Trophoblast cell (in vitro differentiated cells and primary cell): ENCODE results near the gene DNAJC8.

ENCODE experiments used
- DNase-seq, 2 donors: peaks; one replicate each; pipeline ENCODE4 v3.0.0-alpha.2; 2016
- H2AFZ ChIP-seq: 2 replicates; pipeline ENCODE4 v1.6.1; 2013; ENCODE audit warnings: low read length, moderate library complexity, mild to moderate bottlenecking; ENCODE audit not compliant: insufficient read depth, poor library complexity
- H2AK5ac ChIP-seq: 2 replicates; pipeline ENCODE4 v1.6.1; 2013; ENCODE audit warnings: mild to moderate bottlenecking, low read length
- H2BK120ac ChIP-seq: 2 replicates; pipeline ENCODE4 v1.6.1; 2013; ENCODE audit warnings: low read length, mild to moderate bottlenecking, moderate library complexity; ENCODE audit not compliant: insufficient read depth, poor library complexity
- H2BK12ac ChIP-seq: 2 replicates; pipeline ENCODE4 v1.6.1; 2013; ENCODE audit warnings: mild to moderate bottlenecking, low read length, moderate library complexity
- H2BK5ac ChIP-seq: 2 replicates; pipeline ENCODE4 v1.6.1; 2013; ENCODE audit warnings: low read length, low read depth, moderate library complexity, mild to moderate bottlenecking; ENCODE audit not compliant: poor library complexity
- H3K14ac ChIP-seq: 2 replicates; pipeline ENCODE4 v1.6.1; 2013; ENCODE audit warnings: mild to moderate bottlenecking, low read length
- H3K18ac ChIP-seq: 2 replicates; pipeline ENCODE4 v1.6.1; 2013; ENCODE audit warnings: mild to moderate bottlenecking, low read length
- H3K23ac ChIP-seq: 2 replicates; pipeline ENCODE4 v1.6.1; 2013; ENCODE audit warnings: low read length
- H3K27ac ChIP-seq: 2 replicates; pipeline ENCODE4 v1.5.1; 2013; ENCODE audit warnings: low read depth, mild to moderate bottlenecking, inconsistent platforms, low read length, moderate library complexity
- H3K27me3 ChIP-seq: 2 replicates; pipeline ENCODE4 v1.6.1; 2013; ENCODE audit warnings: inconsistent platforms, mild to moderate bottlenecking, low read length, moderate library complexity; ENCODE audit not compliant: insufficient read depth
- H3K36me3 ChIP-seq, 2 experiments: 1 replicate in 1 of 2; 2 replicates in 1 of 2; pipeline ENCODE4 v1.6.1; 2013; ENCODE audit warnings: low read length in 2 of 2, mild to moderate bottlenecking in 2 of 2, moderate library complexity in 1 of 2; ENCODE audit not compliant: insufficient read depth in 2 of 2, control insufficient read depth in 1 of 2
- H3K4ac ChIP-seq: 2 replicates; pipeline ENCODE4 v1.6.1; 2013; ENCODE audit warnings: low read depth, mild to moderate bottlenecking, low read length, moderate library complexity
- H3K4me1 ChIP-seq, 2 experiments: 1 replicate in 1 of 2; 2 replicates in 1 of 2; pipeline ENCODE4 v1.6.1; 2013; ENCODE audit warnings: low read length in 2 of 2, mild to moderate bottlenecking in 2 of 2, moderate library complexity in 1 of 2; ENCODE audit not compliant: insufficient read depth in 2 of 2, control insufficient read depth in 1 of 2
- H3K4me2 ChIP-seq: 2 replicates; pipeline ENCODE4 v1.6.1; 2013; ENCODE audit warnings: inconsistent platforms, mild to moderate bottlenecking, low read length, moderate library complexity
- H3K4me3 ChIP-seq: 2 replicates; pipeline ENCODE4 v1.5.1; 2013; ENCODE audit warnings: mild to moderate bottlenecking, low read depth, low read length, inconsistent platforms
- H3K79me1 ChIP-seq: one replicate; pipeline ENCODE4 v1.6.1; 2013; ENCODE audit warnings: low read length
- H3K79me2 ChIP-seq: 2 replicates; pipeline ENCODE4 v1.6.1; 2013; ENCODE audit warnings: low read length, mild to moderate bottlenecking; ENCODE audit not compliant: control insufficient read depth, insufficient read depth, poor library complexity
- H3K9ac ChIP-seq: 2 replicates; pipeline ENCODE4 v1.6.1; 2013; ENCODE audit warnings: mild to moderate bottlenecking, low read length
- H3K9me3 ChIP-seq: 2 replicates; pipeline ENCODE4 v1.6.1; 2013; ENCODE audit warnings: low read depth, mild to moderate bottlenecking, control low read depth, inconsistent platforms, low read length; ENCODE audit not compliant: insufficient read depth
- H4K12ac ChIP-seq: 2 replicates; pipeline ENCODE4 v1.6.1; 2013; ENCODE audit warnings: low read depth, mild to moderate bottlenecking, low read length, moderate library complexity
- H4K8ac ChIP-seq: 2 replicates; pipeline ENCODE4 v1.6.1; 2013; ENCODE audit warnings: low read depth, mild to moderate bottlenecking, low read length, moderate library complexity
- H4K91ac ChIP-seq: one replicate; pipeline ENCODE4 v1.6.1; 2013; ENCODE audit warnings: low read depth, mild to moderate bottlenecking, low read length, moderate library complexity
- WGBS: extraction: QIAGEN DNeasy Blood & Tissue Kit; methylation state at CpG from one replicate; pipeline ENCODE4 v1.1.7; 2013; ENCODE audit warnings: missing lambda C conversion rate; ENCODE audit not compliant: insufficient read length, insufficient coverage; ENCODE audit errors: extremely low coverage; 5-methylcytosine and 5-hydroxymethylcytosine counted together

The DNAJC8 gene

DNA sequence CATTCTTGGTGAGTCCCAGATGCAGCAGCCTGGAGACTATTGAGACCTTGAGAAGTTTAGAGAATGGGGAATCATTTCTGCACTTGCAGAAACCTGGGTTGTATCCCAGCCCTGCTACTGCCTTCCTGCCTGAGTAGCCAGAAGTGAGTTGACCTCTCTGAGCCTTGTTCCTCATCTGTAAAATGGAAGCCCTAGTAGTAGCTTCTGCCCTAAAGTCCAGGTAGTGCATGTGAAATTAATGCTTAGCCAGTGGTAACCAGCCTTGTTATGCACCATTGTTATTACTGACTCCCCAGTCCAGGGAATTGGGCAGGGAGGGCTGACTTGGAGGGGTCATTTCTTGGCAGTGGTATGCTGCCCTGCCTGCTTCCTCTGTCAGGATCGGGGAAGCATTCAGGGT is 32.1 kb upstream of the DNAJC8 start:
- peak overlapping the region; percentile 72 for H3K4ac ChIP-seq

DNA sequence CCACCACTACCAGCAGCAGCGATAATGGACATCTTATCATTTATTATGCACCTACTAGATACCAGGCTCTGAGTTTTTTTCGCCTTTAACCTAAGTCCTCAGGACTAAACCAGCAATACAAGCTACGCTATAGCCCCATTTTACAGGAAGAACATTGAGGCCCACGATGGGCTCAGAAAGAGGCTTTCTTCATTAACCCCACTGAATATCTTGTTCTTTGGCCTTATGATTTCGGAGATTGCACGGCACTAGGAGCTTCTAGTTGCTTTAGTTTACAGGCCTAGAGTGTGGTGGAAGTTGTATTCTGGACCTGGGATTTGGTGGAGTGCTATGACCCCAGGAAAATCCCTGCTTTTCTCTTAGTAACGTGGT is 28.0 kb upstream of the DNAJC8 start:
- H2AFZ ChIP-seq, result no peak overlapping the region
- no CpG with 5 or more reads among the region's 7 CpGs for WGBS
- H3K23ac ChIP-seq, result no peak overlapping the region
- no peak overlapping the region for H4K12ac ChIP-seq
- H2BK120ac ChIP-seq, result no peak overlapping the region
- peaks cover 5 to 20% of the 10 kb centered on the region in 2 experiments for H3K4me1 ChIP-seq
- H3K4me3 ChIP-seq, result peak overlapping the region; percentile 85
- no peak overlapping the region for H3K9ac ChIP-seq
- no peak overlapping the region for H2BK5ac ChIP-seq
- no peak overlapping the region for H2AK5ac ChIP-seq
- no peaks in the 10 kb centered on the region for H3K9me3 ChIP-seq
- H3K36me3 ChIP-seq, result peaks cover 0 to 2% of the 10 kb centered on the region in 2 experiments
- no peak for DNase-seq
- H3K18ac ChIP-seq, result no peak overlapping the region
- H3K14ac ChIP-seq, result no peak overlapping the region
- no peak overlapping the region for H4K91ac ChIP-seq
- no peak overlapping the region for H4K8ac ChIP-seq
- H3K4ac ChIP-seq, result peak overlapping the region; percentile 41
- peaks cover 33% of the 10 kb centered on the region for H3K79me2 ChIP-seq
- no peaks in the 10 kb centered on the region for H3K27me3 ChIP-seq
- H3K4me2 ChIP-seq, result peak overlapping the region; percentile 93
- H3K79me1 ChIP-seq, result peaks cover 10% of the 10 kb centered on the region
- no peak overlapping the region for H2BK12ac ChIP-seq
- no peak overlapping the region for H3K27ac ChIP-seq

More for the DNA sequence above, 32.1 kb upstream of the DNAJC8 start:
- Histone ChIP-seq H3K18ac (no peak overlapping the region), H4K12ac (no peak overlapping the region), H3K27me3 (no peaks in the 10 kb centered on the region), H2AK5ac (no peak overlapping the region), H3K9me3 (no peaks in the 10 kb centered on the region), H2BK120ac (no peak overlapping the region), H3K4me1 (peaks cover 15 to 29% of the 10 kb centered on the region in 2 experiments), H3K79me1 (peaks cover 4% of the 10 kb centered on the region), H2BK12ac (no peak overlapping the region), H3K36me3 (peaks cover 2 to 6% of the 10 kb centered on the region in 2 experiments), H3K4me2 (no peak overlapping the region), H2BK5ac (no peak overlapping the region), H3K23ac (peak overlapping the region; percentile 46), H3K79me2 (peaks cover 33% of the 10 kb centered on the region), H3K4me3 (no peak overlapping the region), H4K91ac (no peak overlapping the region), H3K14ac (no peak overlapping the region), H3K27ac (no peak overlapping the region), H2AFZ (no peak overlapping the region), H3K9ac (no peak overlapping the region), H4K8ac (no peak overlapping the region)
- no peak for DNase-seq
- no CpG with 5 or more reads among the region's 1 CpG for WGBS

DNA sequence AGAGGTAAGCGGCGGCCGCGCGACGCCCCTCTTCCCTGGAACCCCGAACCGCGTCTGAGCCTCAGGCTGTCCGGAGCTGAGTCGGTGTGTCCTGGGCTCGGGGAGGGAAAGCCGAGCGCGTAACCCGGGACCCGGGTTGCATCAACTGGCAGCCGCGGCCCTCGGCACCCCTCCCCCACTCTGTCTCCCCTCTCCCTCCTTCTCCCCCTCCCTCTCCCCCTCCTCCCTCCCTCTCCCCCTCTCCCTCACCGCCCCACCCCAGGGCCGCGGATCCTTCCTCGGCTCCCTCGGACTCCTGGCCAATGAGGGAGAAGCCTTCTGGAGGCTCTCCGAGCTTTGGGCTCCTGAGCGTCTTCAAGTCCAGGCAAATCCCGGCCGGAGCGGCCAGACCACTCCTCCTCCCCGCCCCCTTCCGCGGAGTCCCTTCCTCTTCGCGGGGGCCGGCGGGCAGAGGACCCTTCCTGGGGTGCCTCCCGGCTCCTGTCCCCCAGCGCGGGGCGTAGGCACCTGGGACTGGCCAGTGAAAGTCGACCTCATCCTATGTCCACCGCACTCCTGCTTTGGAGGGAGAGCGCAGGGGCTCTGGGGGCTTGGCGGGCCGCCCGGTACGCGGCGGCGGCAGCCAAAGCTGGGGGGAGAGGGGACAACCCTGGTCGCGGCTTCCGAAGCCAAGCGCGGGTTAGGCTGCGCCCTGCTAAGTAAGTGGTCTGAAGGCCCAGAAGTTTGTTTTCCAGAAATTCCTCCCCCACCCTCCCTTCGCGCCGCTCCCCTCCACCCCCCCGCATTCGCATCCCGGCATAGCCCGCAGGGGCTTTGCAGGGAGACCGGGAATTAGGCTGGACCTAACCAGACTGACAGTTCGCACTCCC is 27.3 kb upstream of the DNAJC8 start:
- peak overlapping the region; percentile 98 for H4K91ac ChIP-seq
- H3K27me3 ChIP-seq, result no peaks in the 10 kb centered on the region
- peak overlapping the region; percentile 90 for H3K9ac ChIP-seq
- peak overlapping the region; percentile 99 for H3K4ac ChIP-seq
- H2AK5ac ChIP-seq, result peak overlapping the region; percentile 98
- peak overlapping the region; percentile 100 for H3K14ac ChIP-seq
- H3K18ac ChIP-seq, result peak overlapping the region; percentile 99
- no peaks in the 10 kb centered on the region for H3K9me3 ChIP-seq
- peak overlapping the region; percentile 97 for H2AFZ ChIP-seq
- peak overlapping the region; percentile 88 for H3K27ac ChIP-seq
- H3K23ac ChIP-seq, result no peak overlapping the region
- H3K4me3 ChIP-seq, result peak overlapping the region; percentile 85
- peaks cover 10% of the 10 kb centered on the region for H3K79me1 ChIP-seq
- peak overlapping the region; percentile 89 for H2BK12ac ChIP-seq
- H4K12ac ChIP-seq, result peak overlapping the region; percentile 92
- H3K4me2 ChIP-seq, result peak overlapping the region; percentile 93
- peaks cover 0 to 2% of the 10 kb centered on the region in 2 experiments for H3K36me3 ChIP-seq
- peaks cover 5 to 19% of the 10 kb centered on the region in 2 experiments for H3K4me1 ChIP-seq
- H4K8ac ChIP-seq, result peak overlapping the region; percentile 91
- H2BK120ac ChIP-seq, result peak overlapping the region; percentile 97
- H2BK5ac ChIP-seq, result peak overlapping the region; percentile 98
- peaks cover 32% of the 10 kb centered on the region for H3K79me2 ChIP-seq
- no CpG with 5 or more reads among the region's 66 CpGs for WGBS
- peak; percentile 71 to 73 for DNase-seq

DNA sequence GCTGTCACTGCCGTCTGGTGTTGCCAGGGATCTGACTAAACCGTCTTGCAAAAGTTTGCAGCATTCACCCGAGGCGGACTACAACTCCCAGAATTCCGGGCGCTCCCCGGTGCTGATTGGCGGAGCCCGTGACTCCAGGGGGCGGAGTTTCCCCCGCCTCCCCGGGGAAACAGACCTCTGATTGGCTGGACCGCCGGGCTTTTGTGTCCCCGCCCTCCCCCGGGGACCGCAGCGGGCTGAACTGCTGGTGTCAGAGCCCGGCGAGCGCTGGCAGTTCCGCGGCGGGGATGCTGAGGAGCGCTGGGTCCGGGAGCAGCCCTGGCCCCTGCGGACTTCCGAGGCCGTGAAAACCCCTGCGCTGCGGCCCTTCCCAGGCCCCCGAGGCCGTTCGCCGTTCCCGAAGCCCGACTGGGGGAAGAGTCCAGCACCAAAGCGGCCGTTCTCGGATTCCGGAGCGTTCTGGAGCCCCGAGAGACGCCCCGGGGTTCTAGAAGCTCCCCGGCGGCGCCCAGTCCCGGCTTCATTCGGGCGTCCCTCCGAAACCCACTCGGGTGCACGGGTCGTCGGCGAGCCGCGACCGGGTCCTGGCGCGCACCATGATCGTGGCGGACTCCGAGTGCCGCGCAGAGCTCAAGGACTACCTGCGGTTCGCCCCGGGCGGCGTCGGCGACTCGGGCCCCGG is 26.6 kb upstream of the DNAJC8 start, which contains the start of gene SESN2:
SESN2 (plus strand) TSS at position 267 of the 682 bp plus-strand sequence; CDS start at position 597, 330 bp downstream.
- no CpG with 5 or more reads among the region's 76 CpGs for WGBS
- H3K4me1 ChIP-seq, result peaks cover 5 to 14% of the 10 kb centered on the region in 2 experiments

More for the DNA sequence above, 26.6 kb upstream of the DNAJC8 start, which contains the start of gene SESN2:
- peak within 1 kb of the TSS; percentile 92 for H4K12ac ChIP-seq
- H3K4ac ChIP-seq, result peak within 1 kb of the TSS; percentile 99
- H3K9me3 ChIP-seq, result no peaks in the 10 kb centered on the region
- no peaks in the 10 kb centered on the region for H3K27me3 ChIP-seq
- peak within 1 kb of the TSS; percentile 89 for H2BK12ac ChIP-seq
- no peak within 1 kb of the TSS for H3K23ac ChIP-seq
- peak within 1 kb of the TSS; percentile 85 for H3K4me3 ChIP-seq
- peak within 1 kb of the TSS; percentile 97 for H2AFZ ChIP-seq
- peak within 1 kb of the TSS; percentile 98 for H2BK5ac ChIP-seq
- H3K79me1 ChIP-seq, result peaks cover 10% of the 10 kb centered on the region
- peak within 1 kb of the TSS; percentile 91 for H4K8ac ChIP-seq
- H3K18ac ChIP-seq, result peak within 1 kb of the TSS; percentile 99
- peaks cover 27% of the 10 kb centered on the region for H3K79me2 ChIP-seq
- H3K27ac ChIP-seq, result peak within 1 kb of the TSS; percentile 88
- peak within 1 kb of the TSS; percentile 93 for H3K4me2 ChIP-seq
- peak; percentile 100 for DNase-seq
- peak within 1 kb of the TSS; percentile 97 for H2BK120ac ChIP-seq
- H4K91ac ChIP-seq, result peak within 1 kb of the TSS; percentile 98
- H3K14ac ChIP-seq, result peak within 1 kb of the TSS; percentile 100
- peaks cover 0 to 2% of the 10 kb centered on the region in 2 experiments for H3K36me3 ChIP-seq
- H3K9ac ChIP-seq, result peak within 1 kb of the TSS; percentile 90
- H2AK5ac ChIP-seq, result peak within 1 kb of the TSS; percentile 98
